H9 (cell line): Measurements from ENCODE around the gene TTC24. TPM values are rescaled to one million over a fixed set of nuclear protein-coding genes. Genes with fewer than 3 reads are reported as not detected.

Experiments
- DNase-seq: peaks from one replicate; pipeline ENCODE4 v3.0.0-alpha.2; 2017
- H2AFZ ChIP-seq: one replicate; pipeline ENCODE4 v1.6.1; 2013; ENCODE audit warnings: mild to moderate bottlenecking, low read length, control low read depth, moderate library complexity
- H2AK5ac ChIP-seq: 2 replicates; pipeline ENCODE4 v1.6.1; 2013; ENCODE audit warnings: low read length, control low read depth, mixed read lengths; ENCODE audit not compliant: insufficient read length
- H2BK120ac ChIP-seq: one replicate; pipeline ENCODE4 v1.6.1; 2013; ENCODE audit warnings: low read depth, mild to moderate bottlenecking, low read length, control low read depth, inconsistent platforms; ENCODE audit not compliant: poor library complexity, severe bottlenecking
- H2BK12ac ChIP-seq: 2 replicates; pipeline ENCODE4 v1.6.1; 2013; ENCODE audit warnings: low read length, control low read depth, mixed read lengths, low read depth; ENCODE audit not compliant: insufficient read length
- H2BK15ac ChIP-seq: 2 replicates; pipeline ENCODE4 v1.6.1; 2013; ENCODE audit warnings: low read depth, low read length, control low read depth
- H2BK20ac ChIP-seq: one replicate; pipeline ENCODE4 v1.6.1; 2013; ENCODE audit warnings: low read depth, mild to moderate bottlenecking, low read length, control low read depth, inconsistent platforms; ENCODE audit not compliant: poor library complexity, severe bottlenecking
- H2BK5ac ChIP-seq: 2 replicates; pipeline ENCODE4 v1.6.1; 2013; ENCODE audit warnings: low read length, control low read depth, mixed read lengths; ENCODE audit not compliant: insufficient read length
- H3K14ac ChIP-seq: 2 replicates; pipeline ENCODE4 v1.6.1; 2013; ENCODE audit warnings: low read length, control low read depth; ENCODE audit not compliant: insufficient read depth
- H3K18ac ChIP-seq: 2 replicates; pipeline ENCODE4 v1.6.1; 2013; ENCODE audit warnings: low read depth, mild to moderate bottlenecking, mixed read lengths, low read length, control low read depth; ENCODE audit not compliant: insufficient read length
- H3K23ac ChIP-seq: 2 replicates; pipeline ENCODE4 v1.6.1; 2013; ENCODE audit warnings: low read length, control low read depth, mixed read lengths, low read depth; ENCODE audit not compliant: insufficient read length
- H3K23me2 ChIP-seq: 2 replicates; pipeline ENCODE4 v1.6.1; 2013; ENCODE audit warnings: low read depth, mild to moderate bottlenecking, mixed read lengths, low read length, control low read depth; ENCODE audit not compliant: insufficient read length, poor library complexity, severe bottlenecking
- H3K27ac ChIP-seq: 2 replicates; pipeline ENCODE4 v1.5.1; 2013; ENCODE audit warnings: low read length, control low read depth, mixed read lengths, low read depth; ENCODE audit not compliant: insufficient read length
- H3K27me3 ChIP-seq: 2 replicates; pipeline ENCODE4 v1.6.1; 2013; ENCODE audit warnings: low read length, control low read depth, inconsistent platforms; ENCODE audit not compliant: insufficient read depth
- H3K4ac ChIP-seq: 2 replicates; pipeline ENCODE4 v1.6.1; 2013; ENCODE audit warnings: low read depth, mild to moderate bottlenecking, control low read depth, inconsistent platforms, low read length, moderate library complexity
- H3K4me1 ChIP-seq: 2 replicates; pipeline ENCODE4 v1.6.1; 2013; ENCODE audit warnings: low read length, control low read depth, inconsistent platforms; ENCODE audit not compliant: insufficient read depth
- H3K4me2 ChIP-seq: 2 replicates; pipeline ENCODE4 v1.6.1; 2013; ENCODE audit warnings: low read length, control low read depth, mixed read lengths; ENCODE audit not compliant: insufficient read length, insufficient read depth
- H3K56ac ChIP-seq: 2 replicates; pipeline ENCODE4 v1.6.1; 2013; ENCODE audit warnings: low read depth, mild to moderate bottlenecking, mixed read lengths, low read length, control low read depth; ENCODE audit not compliant: insufficient read length
- H3K79me1 ChIP-seq: 2 replicates; pipeline ENCODE4 v1.6.1; 2013; ENCODE audit warnings: low read depth, mild to moderate bottlenecking, moderate library complexity, low read length, control low read depth, inconsistent platforms; ENCODE audit not compliant: insufficient read depth, poor library complexity, severe bottlenecking
- H3K79me2 ChIP-seq: 2 replicates; pipeline ENCODE4 v1.6.1; 2013; ENCODE audit warnings: low read length, control low read depth, inconsistent platforms; ENCODE audit not compliant: insufficient read depth
- H3K9ac ChIP-seq: 2 replicates; pipeline ENCODE4 v1.6.1; 2013; ENCODE audit warnings: low read length, control low read depth, mixed read lengths; ENCODE audit not compliant: insufficient read length; ENCODE audit errors: extremely low read depth
- H3K9me3 ChIP-seq: one replicate; pipeline ENCODE4 v1.6.1; 2013; ENCODE audit warnings: low read depth, low read length, inconsistent platforms; ENCODE audit not compliant: control insufficient read depth
- H3T11ph ChIP-seq: one replicate; pipeline ENCODE4 v1.6.1; 2013; ENCODE audit warnings: mild to moderate bottlenecking, low read length, control low read depth, inconsistent platforms
- H4K20me1 ChIP-seq: one replicate; pipeline ENCODE4 v1.6.1; 2013; ENCODE audit not compliant: control insufficient read depth, insufficient read length, insufficient read depth
- H4K5ac ChIP-seq: 2 replicates; pipeline ENCODE4 v1.6.1; 2013; ENCODE audit warnings: low read depth, mild to moderate bottlenecking, mixed read lengths, low read length, control low read depth; ENCODE audit not compliant: insufficient read length
- H4K8ac ChIP-seq: replicated peaks from 2 replicates; pipeline ENCODE4 v1.6.1; 2013; ENCODE audit warnings: low read length, control low read depth, mixed read lengths, low read depth; ENCODE audit not compliant: insufficient read length
- H4K91ac ChIP-seq: 2 replicates; pipeline ENCODE4 v1.6.1; 2013; ENCODE audit warnings: low read depth, mild to moderate bottlenecking, moderate library complexity, mixed read lengths, low read length, control low read depth; ENCODE audit not compliant: insufficient read length
- H3K27ac Mint-ChIP-seq, 3 experiments: 2 replicates in 2 of 3; 3 replicates in 1 of 3; pipeline ENCODE4 v1.8.0; 2020 to 2021; ENCODE audit warnings: mixed read lengths in 3 of 3, mild to moderate bottlenecking in 1 of 3, moderate library complexity in 1 of 3
- H3K27me3 Mint-ChIP-seq: 2 replicates; pipeline ENCODE4 v1.8.0; 2021; ENCODE audit warnings: low read depth, mild to moderate bottlenecking, moderate library complexity, mixed read lengths
- H3K36me3 Mint-ChIP-seq, 3 experiments: 2 replicates in 2 of 3; 3 replicates in 1 of 3; pipeline ENCODE4 v1.8.0; 2020 to 2021; ENCODE audit warnings: low read depth in 3 of 3, mixed read lengths in 3 of 3; ENCODE audit not compliant: insufficient read depth in 1 of 3
- H3K4me1 Mint-ChIP-seq, 2 experiments: 2 replicates each; pipeline ENCODE4 v1.8.0; 2020; ENCODE audit warnings: mixed read lengths in 2 of 2
- H3K4me3 Mint-ChIP-seq, 2 experiments: 2 replicates in 1 of 2; 3 replicates in 1 of 2; pipeline ENCODE4 v1.8.0; 2020 to 2021; ENCODE audit warnings: mild to moderate bottlenecking in 2 of 2, mixed read lengths in 2 of 2, moderate library complexity in 1 of 2
- H3K9me3 Mint-ChIP-seq, 2 experiments: 2 replicates in 1 of 2; 3 replicates in 1 of 2; pipeline ENCODE4 v1.8.0; 2020; ENCODE audit warnings: mild to moderate bottlenecking in 2 of 2, mixed read lengths in 2 of 2, moderate library complexity in 1 of 2
- WGBS: extraction: QIAGEN DNeasy Blood & Tissue Kit; methylation state at CpG from one replicate; pipeline ENCODE4 v1.1.7; 2013; ENCODE audit warnings: missing lambda C conversion rate, low lambda C conversion rate, mixed read lengths; ENCODE audit not compliant: insufficient read length; ENCODE audit errors: extremely low coverage; 5-methylcytosine and 5-hydroxymethylcytosine counted together
- total RNA-seq: library from RNA; stranded (reverse); gene quantifications from 2 replicates; pipeline ENCODE4 v1.2.1, GENCODE V29; 2021
- TF ChIP-seq, protein P1 (sequence below): fragments of 200-600 bp; sonication (generic); conservative IDR thresholded peaks from 3 replicates; pipeline ENCODE4 v1.8.0; 2021; ENCODE audit warnings: antibody characterized with exemption, mild to moderate bottlenecking

TTC24 gene
- total RNA-seq, 1 experiment from 2014 or later = 0.26 TPM

GRCh38 chr1:156559797-156560385 is 19.6 kb upstream of the TTC24 start:
- H3K9me3 Mint-ChIP-seq = no peaks in the 10 kb centered on the region
- H2BK15ac ChIP-seq = no peak overlapping the region
- H3K27ac Mint-ChIP-seq = no peak overlapping the region; a peak in 1 of 7 replicates
- H2BK12ac ChIP-seq = no peak overlapping the region
- H3K18ac ChIP-seq = no peak overlapping the region
- TF ChIP-seq, protein P1, sequence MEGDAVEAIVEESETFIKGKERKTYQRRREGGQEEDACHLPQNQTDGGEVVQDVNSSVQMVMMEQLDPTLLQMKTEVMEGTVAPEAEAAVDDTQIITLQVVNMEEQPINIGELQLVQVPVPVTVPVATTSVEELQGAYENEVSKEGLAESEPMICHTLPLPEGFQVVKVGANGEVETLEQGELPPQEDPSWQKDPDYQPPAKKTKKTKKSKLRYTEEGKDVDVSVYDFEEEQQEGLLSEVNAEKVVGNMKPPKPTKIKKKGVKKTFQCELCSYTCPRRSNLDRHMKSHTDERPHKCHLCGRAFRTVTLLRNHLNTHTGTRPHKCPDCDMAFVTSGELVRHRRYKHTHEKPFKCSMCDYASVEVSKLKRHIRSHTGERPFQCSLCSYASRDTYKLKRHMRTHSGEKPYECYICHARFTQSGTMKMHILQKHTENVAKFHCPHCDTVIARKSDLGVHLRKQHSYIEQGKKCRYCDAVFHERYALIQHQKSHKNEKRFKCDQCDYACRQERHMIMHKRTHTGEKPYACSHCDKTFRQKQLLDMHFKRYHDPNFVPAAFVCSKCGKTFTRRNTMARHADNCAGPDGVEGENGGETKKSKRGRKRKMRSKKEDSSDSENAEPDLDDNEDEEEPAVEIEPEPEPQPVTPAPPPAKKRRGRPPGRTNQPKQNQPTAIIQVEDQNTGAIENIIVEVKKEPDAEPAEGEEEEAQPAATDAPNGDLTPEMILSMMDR = no peak
- no peak overlapping the region for H3K4ac ChIP-seq
- no peaks in the 10 kb centered on the region for H3K23me2 ChIP-seq
- no peak overlapping the region for H3K23ac ChIP-seq
- no peaks in the 10 kb centered on the region for H3K4me1 ChIP-seq
- peaks cover 23 to 71% (median 64%) of the 10 kb centered on the region in 3 experiments for H3K36me3 Mint-ChIP-seq
- no peak for DNase-seq
- no peak overlapping the region for H3K56ac ChIP-seq
- H2BK5ac ChIP-seq = no peak overlapping the region
- no peak overlapping the region for H3K4me2 ChIP-seq
- H2BK120ac ChIP-seq = no peak overlapping the region
- H3K9me3 ChIP-seq = no peaks in the 10 kb centered on the region
- H3K27me3 ChIP-seq = no peaks in the 10 kb centered on the region
- no CpG with 5 or more reads among the region's 5 CpGs for WGBS
- H3K4me3 Mint-ChIP-seq = no peak overlapping the region
- H3K79me2 ChIP-seq = no peaks in the 10 kb centered on the region
- H4K91ac ChIP-seq = no peak overlapping the region
- no peak overlapping the region for H3K9ac ChIP-seq
- no peak overlapping the region for H4K8ac ChIP-seq
- no peak overlapping the region for H3K14ac ChIP-seq
- no peaks in the 10 kb centered on the region for H3K27me3 Mint-ChIP-seq
- no peak overlapping the region for H3T11ph ChIP-seq
- H2BK20ac ChIP-seq = no peak overlapping the region
- H3K79me1 ChIP-seq = no peaks in the 10 kb centered on the region
- H2AFZ ChIP-seq = no peak overlapping the region
- no peaks in the 10 kb centered on the region for H4K20me1 ChIP-seq
- no peak overlapping the region for H2AK5ac ChIP-seq
- H4K5ac ChIP-seq = no peak overlapping the region
- no peak overlapping the region for H3K27ac ChIP-seq
- H3K4me1 Mint-ChIP-seq = no peaks in the 10 kb centered on the region
